ENCODE measurements around the gene IL17REL.

The IL17REL gene

DNA sequence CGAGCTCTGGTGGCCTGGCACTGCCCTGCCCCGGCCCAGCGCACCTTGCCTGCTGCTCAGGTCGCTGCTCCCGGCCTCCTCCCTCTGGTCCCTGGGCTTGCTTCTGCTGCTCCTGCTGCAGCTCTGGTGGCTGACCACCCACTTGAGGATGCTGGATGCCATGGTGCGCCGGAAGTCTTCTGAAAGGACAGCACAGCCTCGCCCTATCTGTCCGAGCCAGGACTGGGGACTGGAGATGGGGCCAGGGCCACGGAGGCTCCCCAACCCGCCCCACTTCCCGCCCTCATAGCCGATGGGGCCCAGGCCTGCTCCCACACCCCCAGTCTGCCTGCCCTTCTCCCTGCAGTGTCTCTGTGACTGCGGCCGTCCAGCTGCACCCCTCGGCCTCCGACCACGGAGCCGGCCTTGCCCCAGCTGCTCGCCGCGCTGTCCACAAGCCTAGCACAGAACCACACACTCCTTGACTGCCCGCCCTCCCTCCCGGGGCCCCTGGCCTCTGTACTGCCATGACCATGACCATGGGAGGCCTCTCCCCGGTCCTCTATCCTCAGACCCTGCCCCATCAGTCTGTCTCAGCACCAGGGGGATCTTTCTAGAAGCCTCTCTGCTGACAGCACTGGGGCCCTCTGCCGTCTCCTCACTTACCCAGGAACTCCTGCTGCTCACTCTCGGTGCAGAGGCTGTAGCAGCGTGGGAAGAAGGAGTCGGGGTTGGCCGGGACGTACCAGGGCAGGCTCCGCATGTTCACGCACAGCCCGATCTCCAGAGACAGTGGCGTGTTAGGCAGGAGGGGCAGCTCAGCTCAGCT lies 32.9 kb upstream of the IL17REL start:
- no peak for DNase-seq

DNA sequence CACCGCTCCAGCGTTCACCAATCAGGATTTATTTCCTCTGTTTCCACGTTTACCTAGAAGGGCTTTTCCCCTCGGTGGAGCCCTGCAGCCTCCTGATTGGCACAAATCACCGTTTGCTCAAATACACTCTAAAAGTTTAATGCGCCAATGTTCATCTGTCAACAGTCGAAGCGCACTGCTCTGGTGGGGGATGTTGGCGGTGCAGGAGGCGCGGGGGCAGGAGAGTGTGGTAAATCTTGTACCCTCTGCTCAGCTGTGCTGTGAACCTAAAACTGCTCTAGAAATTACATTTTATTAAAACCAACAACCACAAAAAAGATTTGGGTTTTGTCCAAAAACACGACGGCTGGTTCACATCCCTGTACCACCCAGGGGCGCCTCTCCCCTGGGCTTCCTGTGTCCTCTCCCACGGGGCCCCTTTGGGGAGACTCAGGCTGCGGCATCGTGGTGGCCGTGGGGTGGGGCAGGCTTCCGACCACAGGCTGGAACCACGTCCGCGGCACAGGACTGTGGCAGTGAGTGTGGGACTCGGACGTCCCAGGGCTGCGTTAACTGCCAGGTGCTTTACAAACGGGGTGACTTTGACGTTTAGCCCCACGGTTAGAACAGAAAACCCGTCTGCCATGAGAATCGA lies 32.0 kb upstream of the IL17REL start:
- DNase-seq = no peak

DNA sequence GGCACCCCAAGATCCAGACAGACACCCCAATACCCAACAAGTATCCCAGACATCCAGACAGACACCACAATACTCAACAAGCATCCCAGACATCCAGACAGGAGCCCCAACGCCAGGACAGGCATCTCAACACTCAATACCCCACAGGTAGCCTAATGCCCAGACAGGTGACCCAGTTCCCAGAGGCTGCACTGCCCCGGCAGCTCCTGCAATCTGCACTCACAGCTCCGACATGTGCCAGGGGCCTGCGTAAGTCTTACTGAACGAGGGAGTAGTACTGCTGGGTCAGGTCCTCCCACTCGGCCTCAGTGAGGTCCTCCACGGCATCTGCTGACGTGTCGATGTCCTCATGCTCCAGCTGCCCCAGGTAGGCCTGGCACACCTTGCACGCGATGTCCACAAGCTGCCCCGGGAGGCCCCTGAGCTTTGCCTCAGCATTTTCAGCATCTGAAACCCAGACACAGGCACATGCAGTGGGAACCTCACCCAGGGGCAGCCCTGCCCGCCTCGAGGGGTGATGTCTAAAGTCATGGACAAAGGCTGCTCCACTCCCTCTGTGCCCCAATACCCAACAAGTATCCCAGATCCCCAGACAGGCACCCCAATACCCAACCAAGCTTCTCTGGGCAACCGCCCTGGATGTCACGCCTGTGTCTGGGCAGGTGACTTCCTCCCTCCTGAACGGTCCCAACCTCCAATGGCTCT lies 28.9 kb upstream of the IL17REL start:
- DNase-seq = no peak

DNA sequence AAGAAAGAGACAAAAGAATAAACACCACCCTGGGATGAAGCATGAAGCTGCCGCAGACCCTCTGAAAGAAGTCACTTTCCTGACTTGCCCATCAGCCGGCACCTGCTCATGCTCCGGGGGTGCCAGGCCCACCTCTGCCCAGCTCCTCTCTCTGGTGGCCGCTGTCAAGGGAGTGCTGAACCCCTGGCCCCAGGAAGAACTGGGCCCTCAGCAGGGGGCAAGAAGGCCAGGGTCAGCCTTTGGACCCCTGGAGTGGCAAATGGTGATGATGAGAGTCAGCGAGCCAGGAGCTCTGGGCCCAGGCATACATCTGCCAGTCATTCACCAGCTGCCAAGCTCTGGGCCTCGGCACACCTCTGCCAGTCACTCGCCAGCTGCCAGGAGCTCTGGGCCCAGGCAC lies 28.2 kb upstream of the IL17REL start:
- no peak for DNase-seq

DNA sequence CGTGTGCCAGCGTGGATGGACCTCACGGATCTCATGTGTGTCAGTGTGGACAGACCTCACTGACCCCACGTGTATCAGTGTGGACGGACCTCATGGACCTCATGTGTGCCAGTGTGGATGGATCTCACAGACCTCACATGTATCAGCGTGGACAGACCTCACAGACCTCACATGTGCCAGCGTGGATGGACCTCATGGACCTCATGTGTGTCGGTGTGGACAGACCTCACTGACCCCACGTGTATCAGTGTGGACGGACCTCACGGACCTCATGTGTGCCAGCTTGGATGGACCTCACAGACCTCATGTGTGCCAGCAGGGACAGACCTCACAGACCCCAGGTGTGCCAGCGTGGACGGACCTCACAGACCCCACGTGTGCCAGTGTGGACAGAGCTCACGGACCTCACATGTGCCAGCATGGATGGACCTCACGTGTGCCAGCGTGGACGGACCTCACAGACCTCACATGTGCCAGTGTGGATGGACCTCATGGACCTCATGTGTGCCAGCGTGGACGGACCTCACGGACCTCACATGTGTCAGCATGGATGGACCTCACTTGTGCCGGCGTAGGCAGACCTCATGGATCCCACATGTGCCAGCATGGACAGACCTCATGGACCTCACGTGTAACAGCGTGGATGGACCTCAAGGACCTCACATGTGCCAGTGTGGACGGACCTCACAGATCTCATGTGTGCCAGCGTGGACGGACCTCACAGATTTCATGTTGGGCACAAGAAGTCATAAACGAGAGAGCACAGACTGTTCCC lies 27.3 kb upstream of the IL17REL start:
- DNase-seq = no peak

DNA sequence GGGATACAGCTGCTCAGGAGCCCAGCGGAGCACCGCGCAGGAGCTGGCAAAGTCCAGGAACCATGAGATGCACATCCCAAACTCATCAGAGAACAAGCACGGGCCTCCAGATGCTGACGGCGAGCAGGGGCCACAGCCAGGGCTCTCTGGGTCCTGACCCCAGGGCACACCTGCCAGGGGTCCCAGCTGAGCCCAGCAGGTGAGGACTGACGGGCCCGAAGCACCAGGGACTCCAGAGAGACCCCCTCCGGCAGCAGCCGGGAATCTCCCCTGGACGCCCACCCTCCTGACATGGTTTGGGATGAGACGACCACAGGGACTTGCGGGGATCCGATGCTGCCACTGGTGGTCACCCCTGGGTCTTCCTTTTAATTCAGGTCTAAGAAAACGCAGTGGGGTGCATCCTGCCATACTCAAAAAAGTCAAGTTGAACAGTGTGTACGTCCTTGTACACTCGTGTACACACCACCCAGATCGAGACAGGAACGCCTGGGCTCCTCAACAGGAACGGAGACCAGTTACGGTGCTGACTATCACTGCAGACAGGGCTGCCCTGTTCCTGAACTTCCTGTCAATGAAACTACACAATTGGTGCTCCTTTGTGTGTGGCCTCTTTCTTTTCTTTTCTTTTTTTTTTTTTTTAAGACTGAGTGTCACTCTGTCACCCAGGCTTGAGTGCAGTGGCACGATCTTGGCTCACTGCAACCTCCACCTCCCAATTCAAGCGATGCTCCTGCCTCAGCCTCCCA lies 23.6 kb upstream of the IL17REL start:
- DNase-seq = no peak

DNA sequence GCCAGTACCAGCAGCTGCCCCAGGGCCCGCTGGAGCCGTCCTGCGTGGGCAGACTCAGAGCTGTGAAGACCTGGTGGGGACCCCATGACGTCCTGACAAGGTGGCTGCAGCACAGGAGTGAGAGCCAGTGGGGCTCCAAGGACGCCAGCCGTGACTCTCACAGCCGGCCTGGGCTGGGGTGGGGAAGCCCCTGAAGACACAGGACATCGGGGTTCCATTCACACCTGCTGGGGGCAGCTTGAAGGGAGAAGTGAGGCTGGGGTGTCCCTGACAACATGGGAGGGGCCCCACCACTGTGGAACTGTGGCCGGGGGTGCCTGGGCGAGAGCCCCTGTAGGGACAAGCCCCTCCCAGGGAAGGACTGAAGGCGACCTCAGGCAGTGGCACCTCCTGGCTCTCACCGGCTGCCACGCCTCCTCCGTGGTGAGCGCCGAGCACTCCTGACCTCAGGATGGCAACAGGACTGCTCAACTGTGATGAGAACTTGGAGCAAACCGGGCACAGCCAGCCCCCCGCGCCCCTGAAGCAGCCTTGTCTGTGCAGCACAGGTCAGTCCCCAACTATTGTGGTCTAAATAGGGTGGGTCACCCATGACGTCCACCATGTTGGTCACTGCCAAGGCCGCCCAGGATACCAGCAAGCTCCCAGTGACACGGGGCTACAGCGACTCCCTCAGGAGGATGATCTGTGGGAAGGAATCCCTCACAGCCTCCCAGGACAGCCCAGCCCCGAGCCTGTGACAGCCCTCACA lies 22.7 kb upstream of the IL17REL start:
- DNase-seq = no peak

DNA sequence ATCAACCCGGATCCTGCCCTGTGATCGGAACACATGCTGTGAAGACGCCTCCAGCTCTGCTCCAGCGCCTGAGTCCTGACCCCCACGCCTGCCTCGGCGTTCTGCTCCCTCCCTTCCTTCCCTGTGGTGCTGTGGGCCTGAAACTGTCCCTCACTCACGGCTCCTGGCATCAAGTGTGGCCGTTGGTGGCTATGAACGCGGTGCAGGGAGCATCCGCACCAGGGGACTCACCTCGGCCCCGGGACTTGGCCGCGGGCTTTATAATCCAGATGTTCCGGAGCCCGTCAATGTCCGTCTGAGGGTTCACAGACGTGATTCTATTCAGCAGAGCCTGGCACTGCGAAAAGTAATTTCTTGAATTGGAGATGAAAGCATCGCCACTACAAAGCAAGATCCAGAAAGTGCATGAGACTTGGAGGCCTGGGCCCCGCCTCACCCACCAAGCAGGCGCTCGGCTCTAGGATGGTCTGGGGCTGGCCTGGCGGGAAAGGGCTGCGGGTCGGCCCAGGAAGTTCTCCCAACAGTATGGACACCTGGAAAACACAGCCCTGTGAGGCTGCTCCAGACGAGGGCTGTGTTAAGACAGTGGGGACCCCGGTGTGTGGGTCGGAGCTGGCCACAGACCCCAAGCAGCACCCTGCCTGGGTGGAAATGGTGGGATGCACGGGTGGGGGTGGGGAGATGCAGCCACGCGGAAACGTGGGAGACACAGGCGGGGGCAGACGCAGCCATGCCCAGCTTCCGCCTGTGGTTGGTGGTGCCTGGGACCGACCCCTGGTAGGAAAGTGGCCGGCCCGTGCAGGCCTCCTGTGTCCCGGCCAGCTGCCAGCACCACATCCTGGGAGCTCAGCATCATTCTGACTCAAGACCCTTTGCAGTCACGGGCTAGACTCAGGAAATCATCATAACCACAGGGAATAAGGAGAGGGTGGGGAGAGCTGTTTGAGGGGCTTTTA lies 21.8 kb upstream of the IL17REL start:
- DNase-seq = no peak

DNA sequence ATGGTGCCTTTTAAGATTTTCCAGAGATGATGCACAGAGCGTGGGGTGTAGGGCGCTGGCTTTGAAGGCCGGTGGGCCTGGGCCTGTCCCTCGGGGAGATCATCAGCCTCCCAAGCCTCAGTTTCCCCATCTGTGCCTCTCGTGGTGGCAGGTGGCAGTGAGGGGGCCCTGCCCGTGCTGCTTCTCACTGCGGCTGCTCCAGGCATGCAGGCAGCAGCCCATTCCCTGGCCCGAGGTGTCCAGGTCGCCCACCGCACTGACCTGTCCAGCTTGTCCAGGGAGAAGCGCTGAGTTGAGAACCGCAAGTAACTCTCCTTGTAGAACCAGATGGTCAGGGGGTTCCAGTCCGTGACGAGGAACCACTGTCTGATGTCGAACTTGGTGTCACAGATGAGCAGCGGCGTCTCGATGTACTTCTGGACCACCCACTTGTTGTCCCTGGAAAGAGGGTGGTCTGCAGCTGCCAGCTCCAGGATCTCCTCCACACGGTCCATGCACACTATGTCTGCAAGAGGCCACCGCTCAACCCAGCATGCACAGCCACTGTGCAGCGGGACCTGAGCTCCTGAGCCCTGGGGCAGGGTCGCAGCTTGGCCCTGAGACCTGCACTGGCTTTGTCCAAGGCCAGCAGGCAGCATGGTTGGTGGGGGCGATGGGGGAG lies 20.5 kb upstream of the IL17REL start:
- no peak for DNase-seq

DNA sequence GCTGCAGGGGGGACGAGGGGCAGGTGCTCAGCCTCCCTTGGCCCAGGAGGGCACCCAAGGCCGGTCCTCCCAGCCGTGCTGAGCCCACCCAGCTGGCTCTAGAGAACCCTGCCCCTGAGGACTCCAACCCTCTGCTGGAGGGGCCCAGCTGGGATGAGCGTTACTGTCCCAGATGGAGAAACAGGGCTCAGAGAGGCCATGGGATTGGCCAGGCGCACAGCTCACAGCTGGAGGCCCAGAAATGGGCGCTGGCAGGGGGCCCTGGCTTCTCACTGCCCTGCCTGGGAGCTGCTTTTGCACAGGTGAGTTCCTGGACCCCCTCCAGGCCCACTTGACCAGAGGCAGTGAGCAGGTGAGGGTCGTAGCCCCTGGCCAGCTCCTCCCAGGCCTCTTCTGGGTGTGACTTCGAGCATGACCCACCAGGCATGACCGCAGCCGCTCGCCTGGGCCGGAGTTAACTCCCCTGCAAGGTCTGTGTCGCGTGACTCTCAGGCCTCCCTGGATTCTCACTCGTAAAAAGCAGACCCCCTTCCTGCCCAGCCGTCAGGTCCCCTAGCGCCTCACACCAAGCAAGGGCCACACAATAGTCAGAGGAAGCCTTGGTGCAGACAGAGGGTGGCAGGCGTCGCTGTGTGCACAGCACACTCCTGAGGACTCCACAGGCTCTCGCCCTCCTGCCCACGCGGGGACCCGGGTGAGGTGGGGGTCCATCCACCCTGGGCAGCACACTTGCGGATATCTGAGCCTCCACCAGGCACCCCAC lies 19.7 kb upstream of the IL17REL start:
- DNase-seq = no peak

DNA sequence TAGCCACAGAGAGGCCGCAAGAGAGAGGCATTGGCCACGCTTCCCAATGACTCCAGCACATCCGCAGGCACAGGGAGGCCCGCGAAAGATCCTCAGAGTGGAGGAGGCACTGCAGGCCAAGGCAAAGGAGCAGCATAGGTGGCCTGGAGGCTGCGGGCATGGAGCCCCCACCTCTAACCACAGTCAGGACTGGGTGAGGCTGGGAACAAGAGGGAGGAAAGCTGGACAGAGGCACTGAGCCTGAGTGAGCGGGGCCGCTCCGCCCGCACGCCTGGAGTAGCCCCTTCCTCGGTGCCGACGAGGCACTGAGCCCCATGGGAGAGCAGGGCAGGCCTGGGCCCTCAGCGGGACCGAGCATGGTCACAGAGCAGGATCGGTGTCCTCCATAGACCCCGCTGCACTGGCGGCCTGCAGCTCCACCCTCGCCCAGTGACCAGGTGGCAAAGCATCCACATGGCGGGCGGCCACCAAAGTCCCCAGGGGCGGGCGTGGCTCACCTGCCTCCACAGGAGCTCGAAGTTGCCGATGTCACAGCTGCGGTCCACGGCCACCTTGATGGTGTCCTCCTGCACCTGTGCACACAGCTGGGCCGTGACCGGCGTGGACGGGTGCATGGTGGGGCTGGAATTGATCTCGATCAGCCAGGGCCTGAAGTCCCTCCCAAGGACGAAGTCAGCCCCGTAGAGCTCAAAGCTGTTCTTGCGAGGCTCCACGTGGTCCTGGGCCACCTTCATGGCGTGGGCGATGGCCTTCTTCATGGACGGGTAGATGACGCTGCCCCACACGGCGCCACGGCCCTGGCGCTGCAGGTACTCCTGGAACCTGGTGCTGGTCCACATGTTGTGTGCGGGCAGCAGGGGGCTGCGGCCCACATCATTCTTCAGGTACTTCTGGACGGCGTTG lies 18.9 kb upstream of the IL17REL start:
- DNase-seq = peak; percentile 31

DNA sequence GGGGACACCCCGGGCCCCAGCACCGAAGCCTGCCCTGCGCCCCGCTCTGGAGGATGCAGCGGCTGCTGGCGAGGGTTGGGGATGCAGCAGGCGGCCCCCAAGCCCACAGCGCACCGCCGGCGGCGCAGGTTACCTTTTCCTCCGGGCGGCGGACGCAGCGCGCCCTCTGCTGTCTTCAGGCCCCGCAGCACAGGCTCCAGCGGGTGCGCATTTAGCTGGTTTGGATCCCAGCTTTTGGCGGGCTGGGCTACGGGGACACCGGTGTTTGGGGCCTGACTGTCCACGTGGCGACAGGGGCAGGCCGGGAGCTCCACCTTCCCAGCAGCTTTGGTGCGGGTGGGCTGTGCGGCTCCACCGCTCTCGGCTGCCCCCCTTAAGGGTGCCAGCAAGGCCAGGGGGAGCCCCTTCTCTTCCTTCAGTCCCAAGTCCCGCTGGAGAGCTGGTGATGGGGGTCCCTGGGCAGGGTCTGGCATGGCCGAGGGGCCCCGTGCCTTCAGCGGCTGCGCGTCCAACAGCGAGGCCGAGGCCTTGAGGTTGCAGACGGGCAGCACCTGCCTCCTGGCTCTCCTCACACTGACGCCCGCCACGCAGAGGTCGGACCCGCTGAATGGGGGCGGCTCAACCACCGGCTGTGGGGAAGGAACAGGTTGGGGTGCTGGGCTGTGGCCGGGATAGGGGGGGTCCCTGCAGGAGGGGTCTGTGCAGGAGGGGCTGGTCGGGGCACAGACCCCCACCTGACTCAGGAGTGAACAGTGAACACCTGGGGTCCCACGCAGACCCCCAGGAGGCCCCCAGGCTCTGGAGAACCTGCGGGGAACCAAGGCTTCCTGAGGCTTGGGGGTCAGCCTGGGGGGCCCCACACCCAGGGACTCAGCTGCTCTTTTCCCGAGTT lies 18.0 kb upstream of the IL17REL start:
- DNase-seq = peak; percentile 87

DNA sequence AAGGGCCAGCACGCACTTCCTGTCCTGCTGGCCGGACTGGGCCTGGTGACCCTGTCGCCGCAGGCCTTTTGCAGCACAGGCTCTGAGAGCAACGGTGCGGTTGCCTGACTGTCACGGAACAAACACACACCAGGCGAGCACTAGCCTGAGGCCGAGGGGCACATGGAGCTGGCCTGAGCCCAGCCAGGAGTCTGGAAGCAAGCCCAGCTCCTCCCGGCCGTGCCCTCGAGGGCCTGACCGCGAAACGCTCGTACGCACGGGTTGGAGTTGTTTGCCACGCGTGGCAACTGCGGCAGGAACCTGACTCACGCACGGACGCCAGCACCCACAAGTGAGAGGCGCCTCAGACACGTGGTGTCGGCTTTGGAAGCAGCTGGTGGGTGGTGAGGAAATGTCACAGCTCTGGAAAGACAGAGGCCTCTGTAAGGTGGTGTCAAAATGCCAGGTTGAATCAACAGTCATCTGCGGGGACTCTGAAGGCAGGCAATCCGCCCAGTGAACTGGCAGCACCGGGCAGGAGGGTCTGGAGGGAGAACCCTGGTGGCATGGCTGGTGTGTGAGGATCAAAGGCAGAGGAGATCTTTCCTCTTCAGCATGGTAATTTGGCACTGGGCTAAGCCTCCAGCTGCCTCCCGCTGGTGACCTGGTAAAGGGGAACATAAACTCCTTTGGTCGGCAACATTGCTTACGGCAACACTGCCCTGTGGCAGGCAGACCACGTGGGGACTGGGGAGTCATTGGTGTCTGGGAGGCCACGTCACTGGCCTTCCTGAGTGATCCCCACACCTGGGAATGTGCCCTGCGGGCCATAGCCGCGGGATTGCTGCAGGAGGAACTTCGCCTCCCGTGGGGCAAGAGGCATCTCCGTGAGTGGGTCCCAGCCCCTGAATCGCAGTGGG lies 15.3 kb upstream of the IL17REL start:
- DNase-seq = peak; percentile 46

DNA sequence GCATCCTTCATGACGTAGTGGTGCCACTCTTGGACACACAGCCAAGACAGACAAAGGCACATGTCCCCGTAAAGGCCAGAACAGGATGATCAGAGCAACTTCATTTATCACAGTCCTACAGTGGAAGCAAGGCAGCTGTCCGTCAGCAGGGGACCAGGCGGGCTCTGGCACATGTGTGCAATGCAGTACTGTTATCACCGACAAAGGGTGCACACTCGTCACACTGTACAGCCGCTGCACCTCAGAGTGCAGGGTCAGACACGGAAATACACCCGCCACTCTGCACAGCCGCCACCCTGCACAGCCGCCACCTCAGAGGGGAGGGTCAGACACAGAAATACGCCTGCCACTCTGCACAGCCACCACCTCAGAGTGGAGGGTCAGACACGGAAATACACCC lies 13.4 kb upstream of the IL17REL start:
- DNase-seq = no peak

DNA sequence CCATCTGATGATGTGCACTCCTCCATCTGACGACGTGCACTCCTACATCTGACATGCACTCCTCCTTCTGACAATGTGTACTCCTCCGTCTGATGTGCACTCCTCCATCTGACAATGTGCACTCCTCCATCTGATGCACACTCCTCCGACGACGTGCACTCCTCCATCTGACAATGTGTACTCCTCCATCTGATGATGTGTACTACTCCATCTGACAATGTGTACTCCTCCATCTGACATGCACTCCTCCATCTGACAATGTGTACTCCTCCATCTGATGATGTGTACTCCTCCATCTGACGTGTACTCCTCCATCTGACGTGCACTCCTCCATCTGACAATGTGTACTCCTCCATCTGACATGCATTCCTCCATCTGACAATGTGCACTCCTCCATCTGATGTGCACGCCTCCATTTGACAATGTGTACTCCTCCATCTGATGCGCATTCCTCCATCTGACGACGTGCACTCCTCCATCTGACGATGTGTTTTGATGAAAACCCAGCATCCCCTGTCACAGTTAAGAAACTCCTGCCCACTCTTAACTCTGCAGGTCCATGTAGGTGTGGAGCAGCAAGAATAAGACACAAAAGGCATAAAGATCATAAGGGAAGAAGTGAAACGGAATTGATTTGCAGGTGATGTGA lies 9.7 kb upstream of the IL17REL start:
- DNase-seq = no peak
